ENCODE results near the gene NLRP6.
"Not testable (repeated sequence)": the region's sequence is repeated elsewhere in the genome, so short reads cannot be mapped to it uniquely, and the experiment has no call there.

NLRP6 gene

DNA sequence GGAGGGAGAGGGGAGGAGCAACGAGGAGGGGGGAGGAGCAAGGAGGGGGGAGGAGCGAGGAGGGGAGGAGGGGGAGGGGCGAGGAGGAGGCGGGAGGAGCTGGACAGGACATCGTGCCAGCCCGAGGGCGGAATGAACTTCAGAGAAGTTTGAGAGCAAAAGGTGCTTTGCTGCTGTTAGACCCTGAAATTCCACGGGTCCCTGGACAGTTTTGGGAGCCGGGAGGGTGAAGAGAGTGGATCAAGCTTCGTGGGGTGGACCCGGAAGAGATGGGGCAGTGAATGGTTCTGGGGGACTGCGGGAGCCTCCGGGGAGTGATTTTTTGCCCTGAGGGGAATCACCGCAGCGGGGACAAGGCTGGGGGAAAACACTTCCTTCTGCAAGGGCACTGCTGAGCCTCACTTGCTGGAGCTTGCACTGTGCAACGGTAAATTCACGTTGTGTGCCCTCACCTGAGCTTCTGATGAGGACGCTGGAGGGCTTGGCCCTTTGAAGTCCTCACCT is 10.7 kb upstream of the NLRP6 start:
- peak; percentile 16 for DNase-seq (ENCODE audit: low read depth)
- H3K4me3 ChIP-seq (ENCODE audit: control insufficient read depth, low read depth, low read length), result no peak overlapping the region
- no peak for TF ChIP-seq CTCF (conservative IDR thresholded peaks at IDR 0.05; ENCODE audit: control insufficient read depth, insufficient read depth, low read depth, low read length)

GRCh38 chr11:268716-269145 is 9.5 kb upstream of the NLRP6 start:
- not testable (repeated sequence) for H3K4me3 ChIP-seq (ENCODE audit: control insufficient read depth, low read depth, low read length)
- DNase-seq (ENCODE audit: low read depth), result peak; percentile 37

DNA sequence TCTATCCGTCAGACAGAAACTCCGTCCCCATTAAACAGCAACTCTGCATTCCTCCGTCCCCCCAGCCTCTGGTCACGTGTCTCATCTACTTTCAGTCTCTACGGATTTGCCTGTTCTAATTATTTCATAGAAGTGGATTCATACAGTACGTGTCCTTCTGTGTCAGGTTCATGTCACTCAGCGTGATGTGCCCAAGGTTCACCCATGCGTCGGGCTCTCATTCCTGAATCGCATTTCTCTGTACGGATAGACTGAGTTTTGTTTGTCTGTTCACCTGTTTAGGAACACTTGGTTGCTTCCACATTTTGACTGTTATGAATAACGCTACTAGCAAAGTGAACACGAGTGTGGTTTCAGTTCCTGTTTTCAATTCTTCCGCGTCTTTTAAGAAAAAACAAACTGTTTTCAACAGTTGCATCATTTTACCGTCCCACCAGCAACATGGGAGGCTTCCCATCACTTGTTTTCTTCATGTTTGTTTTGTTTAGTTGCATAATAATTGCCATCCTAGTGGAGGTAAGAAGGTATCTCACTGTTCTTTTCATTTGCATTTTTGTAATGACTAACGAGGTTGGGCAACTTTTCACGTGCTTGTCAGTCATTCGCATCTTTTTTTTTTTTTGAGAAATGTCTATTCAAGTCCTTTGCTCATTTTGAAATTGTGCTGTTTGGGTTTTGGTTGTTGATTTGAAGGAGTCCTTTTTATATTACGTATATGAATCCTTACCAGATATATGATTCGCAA is 8.9 kb upstream of the NLRP6 start:
- TF ChIP-seq CTCF (conservative IDR thresholded peaks at IDR 0.05; ENCODE audit: control insufficient read depth, insufficient read depth, low read depth, low read length), result no peak
- no peak overlapping the region for H3K4me3 ChIP-seq (ENCODE audit: control insufficient read depth, low read depth, low read length)
- peak; percentile 10 for DNase-seq (ENCODE audit: low read depth)

DNA sequence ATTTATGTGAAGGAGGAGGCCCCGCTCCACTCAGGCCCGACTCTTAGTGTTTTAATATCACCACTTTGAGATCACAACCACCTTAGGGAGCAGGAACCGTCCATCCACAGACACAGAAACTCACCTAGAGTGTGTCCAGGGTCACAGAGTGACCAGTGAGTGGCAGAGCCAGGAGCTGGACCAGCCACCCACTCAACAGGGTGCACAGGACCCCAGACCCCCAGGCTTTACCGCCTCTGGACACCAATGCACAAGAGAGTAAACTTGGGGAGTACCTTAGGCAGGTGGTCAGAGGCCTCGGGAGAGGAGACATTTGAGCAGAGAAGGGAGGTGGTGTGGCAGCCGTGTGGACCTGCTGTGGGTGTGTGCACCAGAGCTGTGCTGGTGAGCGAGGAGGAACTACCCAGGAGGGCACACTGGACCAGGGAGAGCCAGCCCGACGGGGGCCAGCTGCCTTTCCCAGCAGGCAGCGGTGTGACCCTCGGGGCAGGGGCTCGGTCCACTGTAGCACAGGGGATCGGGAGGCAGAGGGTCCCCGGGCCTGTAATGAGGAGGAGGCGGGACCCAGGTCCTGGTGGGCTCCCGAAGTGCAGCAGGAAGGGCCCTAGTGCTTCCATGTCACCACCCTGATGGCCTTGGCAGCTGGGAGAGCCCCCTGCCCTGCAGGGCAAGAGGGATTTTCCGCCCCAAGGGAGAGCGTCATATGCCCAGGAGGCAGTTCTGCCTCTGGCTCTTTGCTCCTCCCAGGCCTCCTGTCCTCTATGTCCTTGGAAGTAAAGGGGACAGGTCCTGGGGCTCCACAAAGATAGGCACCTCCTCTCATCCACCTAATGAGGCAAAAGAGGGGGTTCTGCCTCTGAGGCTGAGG is 7.5 kb upstream of the NLRP6 start:
- DNase-seq (ENCODE audit: low read depth), result no peak
- no peak for TF ChIP-seq CTCF (conservative IDR thresholded peaks at IDR 0.05; ENCODE audit: control insufficient read depth, insufficient read depth, low read depth, low read length)
- no peak overlapping the region for H3K4me3 ChIP-seq (ENCODE audit: control insufficient read depth, low read depth, low read length)

DNA sequence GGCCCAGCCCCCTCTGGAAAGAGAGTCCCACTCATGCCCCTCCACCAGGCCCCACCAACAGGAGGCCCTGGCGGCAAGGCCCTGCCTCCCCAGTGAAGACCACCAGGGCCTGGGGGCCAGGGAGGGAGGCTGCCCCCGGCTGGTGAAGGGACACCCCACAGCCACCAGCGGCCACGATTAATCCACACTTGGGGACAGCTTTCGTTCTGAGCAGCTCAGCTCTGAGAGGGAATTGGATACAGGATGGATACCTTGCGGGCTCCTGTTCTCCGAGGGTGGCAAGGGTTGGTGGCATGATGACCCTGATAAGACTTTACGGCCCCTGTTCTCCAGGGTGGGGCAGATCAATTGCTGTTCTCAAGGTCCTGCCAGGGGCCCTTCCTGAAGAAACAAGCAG is 6.9 kb upstream of the NLRP6 start:
- no peak overlapping the region for H3K4me3 ChIP-seq (ENCODE audit: control insufficient read depth, low read depth, low read length)
- no peak for TF ChIP-seq CTCF (conservative IDR thresholded peaks at IDR 0.05; ENCODE audit: control insufficient read depth, insufficient read depth, low read depth, low read length)
- no peak for DNase-seq (ENCODE audit: low read depth)

- H3K4me3 ChIP-seq (ENCODE audit: control insufficient read depth, low read depth, low read length), result no peak overlapping the region
- no peak for DNase-seq (ENCODE audit: low read depth)
- no peak for TF ChIP-seq CTCF (conservative IDR thresholded peaks at IDR 0.05; ENCODE audit: control insufficient read depth, insufficient read depth, low read depth, low read length)
Observed at GRCh38 chr11:272195-272930, 5.8 kb upstream of the NLRP6 start.

DNA sequence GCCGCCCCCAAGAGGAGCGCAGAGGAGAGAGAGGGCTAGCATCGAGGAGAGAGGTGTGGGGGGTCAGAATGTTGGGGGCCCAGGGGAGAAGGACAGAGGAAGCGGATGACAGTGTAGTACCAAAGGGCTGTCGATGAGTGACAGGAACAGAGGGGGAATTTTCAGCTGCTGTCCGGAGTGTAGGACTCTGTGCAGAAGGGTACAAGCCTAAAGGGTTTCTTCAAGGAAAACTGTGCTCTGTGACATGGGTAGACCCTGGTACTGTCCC is 5.3 kb upstream of the NLRP6 start:
- no peak overlapping the region for H3K4me3 ChIP-seq (ENCODE audit: control insufficient read depth, low read depth, low read length)
- no peak for TF ChIP-seq CTCF (conservative IDR thresholded peaks at IDR 0.05; ENCODE audit: control insufficient read depth, insufficient read depth, low read depth, low read length)
- no peak for DNase-seq (ENCODE audit: low read depth)
